Activated T-cell treated with anti-CD3 and anti-CD28 coated beads for 4 hours (primary cell): ENCODE measurements around the gene UBASH3B.

Experiments used
- DNase-seq: peaks from one replicate; pipeline ENCODE4 v3.0.0-alpha.2; 2020

Gene UBASH3B

GRCh38 chr11:122763108-122763507, 107.6 kb downstream of the UBASH3B start:
- DNase-seq = no peak

GRCh38 chr11:122764371-122765090, 109.0 kb downstream of the UBASH3B start:
- no peak for DNase-seq

- no peak for DNase-seq
These were observed 110.1 kb downstream of the UBASH3B start for GRCh38 chr11:122765487-122766131.

GRCh38 chr11:122769126-122769780, 113.7 kb downstream of the UBASH3B start:
- DNase-seq = no peak

- DNase-seq = no peak
These were observed 117.4 kb downstream of the UBASH3B start for GRCh38 chr11:122772945-122773344.

GRCh38 chr11:122773781-122774266, 118.3 kb downstream of the UBASH3B start:
- DNase-seq = no peak

- DNase-seq = no peak
These were observed 120.3 kb downstream of the UBASH3B start for GRCh38 chr11:122775675-122776271.

- DNase-seq = no peak
These were observed 121.0 kb downstream of the UBASH3B start for GRCh38 chr11:122776546-122776945.

- no peak for DNase-seq
These were observed 121.8 kb downstream of the UBASH3B start for GRCh38 chr11:122777343-122777742.

- no peak for DNase-seq
These were observed 122.6 kb downstream of the UBASH3B start for GRCh38 chr11:122778148-122778547.

GRCh38 chr11:122779047-122779629, 123.6 kb downstream of the UBASH3B start:
- DNase-seq = no peak

- DNase-seq = no peak
These were observed 124.9 kb downstream of the UBASH3B start for GRCh38 chr11:122780296-122780949.

- DNase-seq = peak; percentile 79
These were observed 126.1 kb downstream of the UBASH3B start for GRCh38 chr11:122781378-122782195.

GRCh38 chr11:122782222-122782621, 126.7 kb downstream of the UBASH3B start:
- DNase-seq = no peak

- DNase-seq = no peak
These were observed 128.9 kb downstream of the UBASH3B start for GRCh38 chr11:122784325-122784955.

- no peak for DNase-seq
These were observed 129.6 kb downstream of the UBASH3B start for GRCh38 chr11:122785031-122785541.

- DNase-seq = no peak
These were observed 131.4 kb downstream of the UBASH3B start for GRCh38 chr11:122786896-122787295.

GRCh38 chr11:122788781-122789535, 133.4 kb downstream of the UBASH3B start:
- DNase-seq = no peak

GRCh38 chr11:122789907-122790306, 134.4 kb downstream of the UBASH3B start:
- DNase-seq = no peak

GRCh38 chr11:122791411-122791810, 135.9 kb downstream of the UBASH3B start:
- DNase-seq = no peak
